B cell (primary cell): ENCODE data around the gene WEE1. TPM values are rescaled to one million over a fixed set of nuclear protein-coding genes. Genes with fewer than 3 reads are reported as not detected.

Experiments used
- ATAC-seq: fragments of 200-7000 bp; cut with Tn5 transposase; one replicate; pipeline ENCODE4 v1.10.0; 2021; ENCODE audit warnings: low read depth, mild to moderate bottlenecking, moderate number of reproducible peaks, moderate library complexity
- CTCF ChIA-PET: fragments of 350-600 bp; sonication (Branson Sonifier 250); formaldehyde crosslinking; loops from one replicate; lab custom pipeline; 2021; ENCODE audit warnings: antibody characterized with exemption, inconsistent platforms; lab: Charles Lee
- POLR2A ChIA-PET: fragments of 350-600 bp; sonication (Branson Sonifier 250); formaldehyde crosslinking; loops from one replicate; lab custom pipeline; 2021; ENCODE audit warnings: antibody characterized with exemption; lab: Charles Lee
- DNase-seq: peaks from one replicate; pipeline ENCODE4 v3.0.0; 2013
- H2AFZ ChIP-seq: 2 replicates; pipeline ENCODE4 v1.6.1; 2012; ENCODE audit warnings: mild to moderate bottlenecking, low read depth, low read length; ENCODE audit not compliant: insufficient read depth, poor library complexity, severe bottlenecking
- H3K27ac ChIP-seq, 2 donors: 1 replicate in 1 of 2; 2 replicates in 1 of 2; pipeline ENCODE4 v1.5.1; 2012 to 2013; ENCODE audit warnings: low read length in 2 of 2, mild to moderate bottlenecking in 2 of 2, moderate library complexity in 1 of 2
- H3K27me3 ChIP-seq, 4 experiments: fragments of 200-600 bp in 1 of 4; sonication (generic) in 1 of 4; replicated peaks in 1 of 4; 1 replicate in 2 of 4; 2 replicates in 2 of 4; pipeline versions ENCODE4 v1.6.1 to v1.7.0; 2013 to 2016; ENCODE audit warnings: low read length in 3 of 4, mild to moderate bottlenecking in 2 of 4, mixed read lengths in 1 of 4, moderate library complexity in 1 of 4; ENCODE audit not compliant: insufficient read depth in 4 of 4, control insufficient read depth in 3 of 4; ENCODE audit errors: control extremely low read depth in 1 of 4
- H3K36me3 ChIP-seq, 2 experiments: replicated peaks in 1 of 2; 1 replicate in 1 of 2; 2 replicates in 1 of 2; pipeline versions ENCODE4 v1.6.1 to v1.7.1; 2013; ENCODE audit warnings: low read length in 1 of 2; ENCODE audit not compliant: insufficient read depth in 2 of 2, control insufficient read depth in 1 of 2; ENCODE audit errors: control extremely low read depth in 1 of 2, extremely low read depth in 1 of 2
- H3K4me1 ChIP-seq, 2 donors: fragments of 200-600 bp in 1 of 2; sonication (generic) in 1 of 2; 1 replicate in 1 of 2; 2 replicates in 1 of 2; pipeline versions ENCODE4 v1.5.1 to v1.6.1; 2013 to 2017; ENCODE audit warnings: low read length in 2 of 2; ENCODE audit not compliant: control insufficient read depth in 2 of 2, insufficient read depth in 2 of 2
- H3K4me2 ChIP-seq: replicated peaks from 2 replicates; pipeline ENCODE3; 2012; ENCODE audit warnings: mild to moderate bottlenecking, low read depth, low read length; ENCODE audit not compliant: poor library complexity, severe bottlenecking
- H3K4me3 ChIP-seq, 5 experiments: fragments of 200-600 bp in 1 of 5; sonication (generic) in 1 of 5; 1 replicate in 3 of 5; 2 replicates in 2 of 5; pipeline versions ENCODE4 v1.5.1 to v1.7.0; 2011 to 2016; ENCODE audit warnings: low read length in 4 of 5, mild to moderate bottlenecking in 4 of 5, low read depth in 2 of 5, control low read depth in 1 of 5, moderate library complexity in 1 of 5; ENCODE audit not compliant: insufficient read depth in 1 of 5; ENCODE audit errors: control extremely low read depth in 1 of 5, extremely low read depth in 1 of 5
- H3K79me2 ChIP-seq: fragments of 200-600 bp; sonication (generic); one replicate; pipeline ENCODE4 v1.6.0; 2016; ENCODE audit warnings: low read length; ENCODE audit not compliant: control insufficient read depth, insufficient read depth
- H3K9ac ChIP-seq: fragments of 200-600 bp; sonication (generic); 2 replicates; pipeline ENCODE4 v1.6.1; 2017; ENCODE audit warnings: mild to moderate bottlenecking, low read length, moderate library complexity
- H3K9me3 ChIP-seq, 3 donors: one replicate each; pipeline versions ENCODE4 v1.6.1 to v1.7.1; 2013; ENCODE audit warnings: low read length in 2 of 3; ENCODE audit not compliant: control insufficient read depth in 2 of 3, insufficient read depth in 1 of 3; ENCODE audit errors: control extremely low read depth in 1 of 3
- H4K20me1 ChIP-seq: 2 replicates; pipeline ENCODE4 v1.6.0; 2012; ENCODE audit warnings: mild to moderate bottlenecking, low read length; ENCODE audit not compliant: insufficient read depth, control insufficient read depth, poor library complexity, severe bottlenecking
- H3K27ac Mint-ChIP-seq: one replicate; pipeline ENCODE4 v1.8.0; 2021; ENCODE audit warnings: mixed read lengths
- H3K27me3 Mint-ChIP-seq: one replicate; pipeline ENCODE4 v1.8.0; 2021; ENCODE audit warnings: mixed read lengths
- H3K4me1 Mint-ChIP-seq: one replicate; pipeline ENCODE4 v1.8.0; 2021; ENCODE audit warnings: mixed read lengths
- H3K4me3 Mint-ChIP-seq: one replicate; pipeline ENCODE4 v1.8.0; 2021; ENCODE audit warnings: mixed read lengths
- H3K9me3 Mint-ChIP-seq: one replicate; pipeline ENCODE4 v1.8.0; 2022; ENCODE audit warnings: mixed read lengths; ENCODE audit not compliant: insufficient read depth
- EZH2 ChIP-seq: IDR thresholded peaks from 2 replicates; pipeline ENCODE4 v1.6.1; 2012; ENCODE audit warnings: borderline replicate concordance, low read depth, mild to moderate bottlenecking, moderate library complexity, low read length; ENCODE audit not compliant: insufficient read depth, poor library complexity, severe bottlenecking
- WGBS: methylation state at CpG from one replicate; pipeline ENCODE4 v1.1.5; 2013; ENCODE audit warnings: missing lambda C conversion rate; ENCODE audit not compliant: insufficient coverage; 5-methylcytosine and 5-hydroxymethylcytosine counted together
- intact Hi-C: fragments of 100-400 bp; cut with micrococcal nuclease; formaldehyde crosslinking; loops from one replicate; pipeline ENCODE4 v1.10.0; 2022
- polyA plus RNA-seq: library from polyadenylated mRNA; depleted of rRNA; stranded (reverse); fragments of >200 nt; gene quantifications from 2 replicates; pipeline ENCODE4 v1.2.3, GENCODE V29; 2012
- total RNA-seq, 2 donors: library from RNA; stranded (reverse); fragments of 120-200 nt in 1 of 2; gene quantifications; 1 replicate in 1 of 2; 2 replicates in 1 of 2; pipeline versions ENCODE4 v1.2.3 to v1.2.4, GENCODE V29; 2013 to 2022
- TF ChIP-seq, protein P1 (sequence below): fragments of 200-600 bp; IDR thresholded peaks from one replicate; pipeline ENCODE4 v1.8.0; 2022; ENCODE audit warnings: antibody characterized with exemption, mild to moderate bottlenecking

The WEE1 gene
- total and polyA plus RNA-seq, 2 donors (not counting 1 experiment from before 2014, with no cell fraction given) = 14.7 to 31.3 TPM

DNA sequence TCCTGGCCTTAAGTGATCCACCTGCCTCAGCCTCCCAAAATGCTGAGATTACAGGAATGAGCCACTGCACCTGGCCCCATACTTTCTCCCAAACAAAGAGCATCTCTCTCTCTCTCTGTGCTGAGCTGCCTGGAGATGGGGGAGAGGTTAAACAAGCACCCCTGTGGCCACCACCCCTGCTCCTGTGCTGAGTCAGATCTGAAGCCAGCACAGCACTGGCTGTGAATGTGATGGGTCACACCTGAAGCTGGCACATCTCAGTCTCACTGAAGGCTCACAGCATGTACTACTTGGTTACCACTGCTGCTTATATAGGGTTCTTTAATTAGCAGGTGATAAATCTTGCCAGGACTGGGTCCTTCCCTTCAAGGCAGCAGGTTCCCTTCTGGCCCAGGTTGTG lies 10.8 kb upstream of the WEE1 start:
- H3K9me3 ChIP-seq = peaks cover 2 to 13% (median 10%) of the 10 kb centered on the region in 3 donors

DNA sequence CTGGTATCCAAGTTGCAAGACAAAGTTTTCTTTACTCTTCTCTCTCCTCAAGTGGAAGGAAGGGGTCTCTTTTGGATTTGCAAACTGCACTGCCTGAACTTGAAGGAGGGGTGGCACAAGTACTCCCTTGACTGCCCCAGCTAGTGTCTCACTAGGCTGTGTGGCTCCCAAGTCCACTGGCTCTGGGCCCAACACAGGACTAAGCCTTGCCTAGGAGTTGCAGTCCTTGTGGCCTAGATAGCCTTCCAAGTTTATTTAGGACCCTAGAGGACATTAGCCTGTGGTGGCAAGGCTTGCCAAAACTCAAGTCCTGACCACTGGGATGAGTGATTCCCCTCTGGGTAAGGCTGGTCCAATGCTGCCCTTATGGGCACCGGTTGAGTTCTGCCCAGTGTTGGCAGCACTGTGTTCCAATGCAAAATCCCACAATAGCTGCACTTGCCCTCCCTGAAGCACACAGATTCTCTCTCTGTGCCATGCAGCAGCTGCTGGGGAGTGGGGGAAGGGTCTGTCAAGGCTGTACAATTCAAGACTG lies 10.2 kb upstream of the WEE1 start:
- TF ChIP-seq, protein P1, sequence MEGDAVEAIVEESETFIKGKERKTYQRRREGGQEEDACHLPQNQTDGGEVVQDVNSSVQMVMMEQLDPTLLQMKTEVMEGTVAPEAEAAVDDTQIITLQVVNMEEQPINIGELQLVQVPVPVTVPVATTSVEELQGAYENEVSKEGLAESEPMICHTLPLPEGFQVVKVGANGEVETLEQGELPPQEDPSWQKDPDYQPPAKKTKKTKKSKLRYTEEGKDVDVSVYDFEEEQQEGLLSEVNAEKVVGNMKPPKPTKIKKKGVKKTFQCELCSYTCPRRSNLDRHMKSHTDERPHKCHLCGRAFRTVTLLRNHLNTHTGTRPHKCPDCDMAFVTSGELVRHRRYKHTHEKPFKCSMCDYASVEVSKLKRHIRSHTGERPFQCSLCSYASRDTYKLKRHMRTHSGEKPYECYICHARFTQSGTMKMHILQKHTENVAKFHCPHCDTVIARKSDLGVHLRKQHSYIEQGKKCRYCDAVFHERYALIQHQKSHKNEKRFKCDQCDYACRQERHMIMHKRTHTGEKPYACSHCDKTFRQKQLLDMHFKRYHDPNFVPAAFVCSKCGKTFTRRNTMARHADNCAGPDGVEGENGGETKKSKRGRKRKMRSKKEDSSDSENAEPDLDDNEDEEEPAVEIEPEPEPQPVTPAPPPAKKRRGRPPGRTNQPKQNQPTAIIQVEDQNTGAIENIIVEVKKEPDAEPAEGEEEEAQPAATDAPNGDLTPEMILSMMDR = no peak
- TF ChIP-seq EZH2 = no peak
- H3K4me1 Mint-ChIP-seq = peaks cover 14% of the 10 kb centered on the region
- CTCF ChIA-PET = no interaction called here

More for the DNA sequence above, 10.8 kb upstream of the WEE1 start:
- intact Hi-C loops = no loop called here
- TF ChIP-seq, protein P1 = no peak
- no peak for TF ChIP-seq EZH2
- H2AFZ ChIP-seq = no peak overlapping the region
- H4K20me1 ChIP-seq = no peaks in the 10 kb centered on the region
- Mint-ChIP-seq H3K27me3 (no peaks in the 10 kb centered on the region), H3K27ac (no peak overlapping the region), H3K4me3 (no peak overlapping the region), H3K9me3 (peaks cover 11% of the 10 kb centered on the region), H3K4me1 (peaks cover 11% of the 10 kb centered on the region)
- no peaks in the 10 kb centered on the region for H3K36me3 ChIP-seq
- DNase-seq (no peak), ATAC-seq (no peak)
- ChIA-PET POLR2A (no interaction called here), CTCF (interaction anchor here (1.1 kb wide), 1 partner anchor 51 kb away, joined by 3 read pairs; no protein-coding TSS in a partner anchor)
- no peaks in the 10 kb centered on the region for H3K79me2 ChIP-seq
- H3K27ac ChIP-seq = no peak overlapping the region
- no peak overlapping the region for H3K4me3 ChIP-seq
- peaks cover 0 to 3% of the 10 kb centered on the region in 2 donors for H3K4me1 ChIP-seq
- H3K27me3 ChIP-seq = no peaks in the 10 kb centered on the region
- H3K9ac ChIP-seq = no peak overlapping the region
- no peak overlapping the region for H3K4me2 ChIP-seq

More for the DNA sequence above, 10.2 kb upstream of the WEE1 start:
- Histone ChIP-seq H3K27me3 (no peaks in the 10 kb centered on the region), H4K20me1 (no peaks in the 10 kb centered on the region), H3K4me2 (no peak overlapping the region), H3K79me2 (no peaks in the 10 kb centered on the region), H2AFZ (no peak overlapping the region), H3K27ac (no peak overlapping the region), H3K4me3 (no peak overlapping the region), H3K36me3 (no peaks in the 10 kb centered on the region), H3K4me1 (peaks cover 2 to 5% of the 10 kb centered on the region in 2 donors), H3K9ac (no peak overlapping the region), H3K9me3 (peaks cover 2 to 13% (median 10%) of the 10 kb centered on the region in 3 donors)
- no peak overlapping the region for H3K27ac Mint-ChIP-seq
- peaks cover 11% of the 10 kb centered on the region for H3K9me3 Mint-ChIP-seq
- H3K27me3 Mint-ChIP-seq = no peaks in the 10 kb centered on the region
- intact Hi-C loops = no loop called here
- POLR2A ChIA-PET = no interaction called here
- no peak for DNase-seq
- WGBS = 100% methylated on average over 1 of the region's 1 CpG
- ATAC-seq = no peak
- H3K4me3 Mint-ChIP-seq = no peak overlapping the region
